Stomach (tissue), 4 donors: ENCODE results near the gene RTN4RL1.

Experiments used
- CTCF ChIP-seq, 7 experiments: fragments of 450-650 bp in 4 of 7; fragments of 200-600 bp in 3 of 7; sonication (generic) in 3 of 7; IDR thresholded peaks; one replicate each; pipeline ENCODE4 v1.5.1; 2016 to 2019; ENCODE audit warnings: antibody characterized with exemption in 7 of 7, control low read depth in 2 of 7, mild to moderate bottlenecking in 1 of 7
- EP300 ChIP-seq: sonication (generic); formaldehyde crosslinking; IDR thresholded peaks from one replicate; pipeline ENCODE4 v1.6.1; 2017; ENCODE audit warnings: antibody characterized with exemption
- POLR2A ChIP-seq, 4 donors: fragments of 450-650 bp; IDR thresholded peaks; one replicate each; pipeline ENCODE4 v1.6.1; 2016; ENCODE audit warnings: antibody characterized with exemption in 4 of 4, control low read depth in 2 of 4, mild to moderate bottlenecking in 1 of 4, moderate library complexity in 1 of 4
- POLR2AphosphoS5 ChIP-seq, 3 donors: sonication (generic); formaldehyde crosslinking; IDR thresholded peaks; one replicate each; pipeline ENCODE4 v1.6.1; 2016; ENCODE audit warnings: antibody characterized with exemption in 3 of 3

- no peak for TF ChIP-seq CTCF (IDR thresholded peaks at IDR 0.05)
- TF ChIP-seq POLR2AphosphoS5 (IDR thresholded peaks at IDR 0.05), result no peak
- no peak for TF ChIP-seq POLR2A (IDR thresholded peaks at IDR 0.05)
- TF ChIP-seq EP300, result no peak
Observed at GRCh38 chr17:2033153-2033552, 8.0 kb upstream of the RTN4RL1 start.
